Mesendoderm (in vitro differentiated cells): ENCODE data around the gene DAB2IP.

Experiments
- DNase-seq: peaks from one replicate; pipeline ENCODE4 v3.0.0; 2013
- H2AK5ac ChIP-seq: 2 replicates; pipeline ENCODE4 v1.6.1; 2013; ENCODE audit warnings: low read length, inconsistent platforms
- H2BK120ac ChIP-seq: 2 replicates; pipeline ENCODE4 v1.6.1; 2013; ENCODE audit warnings: low read depth, mild to moderate bottlenecking, low read length, moderate library complexity, mixed read lengths
- H2BK15ac ChIP-seq: replicated peaks from 2 replicates; pipeline ENCODE4 v1.6.1; 2013; ENCODE audit warnings: low read depth, mild to moderate bottlenecking, moderate library complexity
- H2BK5ac ChIP-seq: 2 replicates; pipeline ENCODE4 v1.6.1; 2013; ENCODE audit warnings: low read length, inconsistent platforms
- H3K18ac ChIP-seq: 2 replicates; pipeline ENCODE4 v1.6.1; 2013; ENCODE audit warnings: mild to moderate bottlenecking, low read length, mixed read lengths
- H3K23ac ChIP-seq: one replicate; pipeline ENCODE4 v1.6.1; 2013; ENCODE audit warnings: low read length
- H3K27ac ChIP-seq: 2 replicates; pipeline ENCODE4 v1.5.1; 2013; ENCODE audit warnings: low read depth, mild to moderate bottlenecking, inconsistent platforms, low read length, moderate library complexity
- H3K27me3 ChIP-seq: 2 replicates; pipeline ENCODE4 v1.6.1; 2013; ENCODE audit warnings: low read length, control low read depth, mild to moderate bottlenecking, inconsistent platforms; ENCODE audit not compliant: insufficient read depth, poor library complexity
- H3K36me3 ChIP-seq: 2 replicates; pipeline ENCODE4 v1.6.1; 2013; ENCODE audit warnings: low read length, inconsistent platforms; ENCODE audit not compliant: control insufficient read depth, insufficient read depth
- H3K4ac ChIP-seq: one replicate; pipeline ENCODE4 v1.6.1; 2013; ENCODE audit warnings: low read depth, mild to moderate bottlenecking, low read length, moderate library complexity
- H3K4me1 ChIP-seq: 2 replicates; pipeline ENCODE4 v1.6.1; 2013; ENCODE audit warnings: low read depth, low read length, inconsistent platforms; ENCODE audit not compliant: control insufficient read depth
- H3K4me2 ChIP-seq: 2 replicates; pipeline ENCODE4 v1.6.1; 2013; ENCODE audit warnings: low read length
- H3K4me3 ChIP-seq: 2 replicates; pipeline ENCODE4 v1.5.1; 2013; ENCODE audit warnings: mild to moderate bottlenecking, low read length
- H3K56ac ChIP-seq: one replicate; pipeline ENCODE4 v1.6.1; 2013; ENCODE audit warnings: low read length
- H3K79me1 ChIP-seq: 2 replicates; pipeline ENCODE4 v1.6.1; 2013; ENCODE audit warnings: low read length, inconsistent platforms
- H3K79me2 ChIP-seq: 2 replicates; pipeline ENCODE4 v1.6.1; 2013; ENCODE audit warnings: mild to moderate bottlenecking, low read length; ENCODE audit not compliant: control insufficient read depth, insufficient read depth
- H3K9ac ChIP-seq: 2 replicates; pipeline ENCODE4 v1.6.1; 2013; ENCODE audit warnings: low read length, inconsistent platforms
- H4K5ac ChIP-seq: one replicate; pipeline ENCODE4 v1.6.1; 2013; ENCODE audit warnings: low read length
- H4K8ac ChIP-seq: one replicate; pipeline ENCODE4 v1.6.1; 2013; ENCODE audit warnings: low read depth, mild to moderate bottlenecking, control low read depth, low read length, moderate library complexity
- WGBS: extraction: QIAGEN DNeasy Blood & Tissue Kit; methylation state at CpG from one replicate; pipeline ENCODE4 v1.1.7; 2013; ENCODE audit warnings: low lambda C conversion rate, missing lambda C conversion rate; ENCODE audit not compliant: insufficient coverage; ENCODE audit errors: extremely low coverage; 5-methylcytosine and 5-hydroxymethylcytosine counted together

Gene DAB2IP

GRCh38 chr9:121802753-121803152 lies 151.3 kb downstream of the DAB2IP start:
- H3K4me2 ChIP-seq: no peak overlapping the region
- no peaks in the 10 kb centered on the region for H3K79me1 ChIP-seq
- H3K79me2 ChIP-seq: no peaks in the 10 kb centered on the region
- no peak for DNase-seq
- no peak overlapping the region for H3K4ac ChIP-seq
- H3K27me3 ChIP-seq: no peaks in the 10 kb centered on the region
- no peak overlapping the region for H2BK120ac ChIP-seq
- H3K9ac ChIP-seq: no peak overlapping the region
- WGBS: no CpG with 5 or more reads among the region's 5 CpGs
- H3K36me3 ChIP-seq: no peaks in the 10 kb centered on the region
- H4K8ac ChIP-seq: no peak overlapping the region
- H3K27ac ChIP-seq: no peak overlapping the region
- no peak overlapping the region for H3K4me3 ChIP-seq
- H2BK5ac ChIP-seq: no peak overlapping the region
- H3K4me1 ChIP-seq: no peaks in the 10 kb centered on the region
- no peak overlapping the region for H2BK15ac ChIP-seq
- no peak overlapping the region for H4K5ac ChIP-seq
- H2AK5ac ChIP-seq: no peak overlapping the region
- no peak overlapping the region for H3K56ac ChIP-seq
- no peak overlapping the region for H3K23ac ChIP-seq
- no peak overlapping the region for H3K18ac ChIP-seq

- H3K36me3 ChIP-seq: no peaks in the 10 kb centered on the region
- no peak overlapping the region for H2BK15ac ChIP-seq
- H4K8ac ChIP-seq: no peak overlapping the region
- H2AK5ac ChIP-seq: no peak overlapping the region
- no peak overlapping the region for H3K4ac ChIP-seq
- DNase-seq: no peak
- no peak overlapping the region for H3K27ac ChIP-seq
- no peak overlapping the region for H3K4me3 ChIP-seq
- no peak overlapping the region for H3K23ac ChIP-seq
- no peak overlapping the region for H3K18ac ChIP-seq
- no peak overlapping the region for H2BK5ac ChIP-seq
- H4K5ac ChIP-seq: no peak overlapping the region
- 100% methylated on average over 1 of the region's 12 CpGs for WGBS
- no peak overlapping the region for H2BK120ac ChIP-seq
- no peaks in the 10 kb centered on the region for H3K4me1 ChIP-seq
- H3K9ac ChIP-seq: no peak overlapping the region
- no peaks in the 10 kb centered on the region for H3K27me3 ChIP-seq
- H3K56ac ChIP-seq: no peak overlapping the region
- H3K4me2 ChIP-seq: no peak overlapping the region
- H3K79me1 ChIP-seq: no peaks in the 10 kb centered on the region
- H3K79me2 ChIP-seq: no peaks in the 10 kb centered on the region
Measured at GRCh38 chr9:121807069-121807822, 155.8 kb downstream of the DAB2IP start.

GRCh38 chr9:121807823-121808278 lies 156.4 kb downstream of the DAB2IP start:
- no peaks in the 10 kb centered on the region for H3K79me2 ChIP-seq
- no peak overlapping the region for H3K27ac ChIP-seq
- no peak overlapping the region for H4K5ac ChIP-seq
- no peak overlapping the region for H3K23ac ChIP-seq
- no peak overlapping the region for H4K8ac ChIP-seq
- no peak overlapping the region for H3K4me3 ChIP-seq
- H2BK15ac ChIP-seq: no peak overlapping the region
- no peak overlapping the region for H2BK120ac ChIP-seq
- H2BK5ac ChIP-seq: no peak overlapping the region
- no peak overlapping the region for H3K4me2 ChIP-seq
- H3K27me3 ChIP-seq: no peaks in the 10 kb centered on the region
- H3K4ac ChIP-seq: no peak overlapping the region
- no peaks in the 10 kb centered on the region for H3K79me1 ChIP-seq
- no peaks in the 10 kb centered on the region for H3K36me3 ChIP-seq
- H3K56ac ChIP-seq: no peak overlapping the region
- no peaks in the 10 kb centered on the region for H3K4me1 ChIP-seq
- H2AK5ac ChIP-seq: no peak overlapping the region
- no peak overlapping the region for H3K18ac ChIP-seq
- H3K9ac ChIP-seq: no peak overlapping the region
- no peak for DNase-seq
- WGBS: no CpG with 5 or more reads among the region's 16 CpGs

GRCh38 chr9:121808781-121809180 lies 157.3 kb downstream of the DAB2IP start:
- Histone ChIP-seq H3K18ac (no peak overlapping the region), H3K79me1 (no peaks in the 10 kb centered on the region), H3K4ac (no peak overlapping the region), H2BK15ac (no peak overlapping the region), H2BK5ac (no peak overlapping the region), H4K8ac (no peak overlapping the region), H2AK5ac (no peak overlapping the region), H3K27me3 (no peaks in the 10 kb centered on the region), H3K4me2 (no peak overlapping the region), H2BK120ac (no peak overlapping the region), H3K56ac (no peak overlapping the region), H3K27ac (no peak overlapping the region), H3K9ac (no peak overlapping the region), H3K4me3 (no peak overlapping the region), H3K23ac (no peak overlapping the region), H3K4me1 (no peaks in the 10 kb centered on the region), H3K36me3 (no peaks in the 10 kb centered on the region), H4K5ac (no peak overlapping the region), H3K79me2 (no peaks in the 10 kb centered on the region)
- DNase-seq: no peak
- no CpG with 5 or more reads among the region's 4 CpGs for WGBS

GRCh38 chr9:121809356-121810050 lies 158.1 kb downstream of the DAB2IP start:
- Histone ChIP-seq H3K27ac (no peak overlapping the region), H3K4me2 (no peak overlapping the region), H3K56ac (no peak overlapping the region), H3K36me3 (no peaks in the 10 kb centered on the region), H3K4ac (no peak overlapping the region), H3K23ac (no peak overlapping the region), H3K79me2 (no peaks in the 10 kb centered on the region), H2BK120ac (no peak overlapping the region), H3K27me3 (no peaks in the 10 kb centered on the region), H3K4me3 (no peak overlapping the region), H3K9ac (no peak overlapping the region), H3K18ac (no peak overlapping the region), H2AK5ac (no peak overlapping the region), H2BK15ac (no peak overlapping the region), H3K79me1 (no peaks in the 10 kb centered on the region), H4K8ac (no peak overlapping the region), H3K4me1 (no peaks in the 10 kb centered on the region), H2BK5ac (no peak overlapping the region), H4K5ac (no peak overlapping the region)
- WGBS: no CpG with 5 or more reads among the region's 15 CpGs
- no peak for DNase-seq
